GM21390 (cell line): ENCODE data around the gene ELF2.
"Not testable (repeated sequence)": the region's sequence is repeated elsewhere in the genome, so short reads cannot be mapped to it uniquely, and the experiment has no call there.

Experiments used
- ATAC-seq: cut with Tn5 transposase; IDR thresholded peaks from one replicate; pipeline ENCODE4 v1.9.1; 2021; ENCODE audit not compliant: unreplicated experiment

Gene ELF2

GRCh38 chr4:139177049-139177868 is at the start of gene ELF2:
Gene ELF2 (minus strand): TSS chr4:139177218. CDS start chr4:139137701, 39,517 bp downstream.
- peak; percentile 38 for ATAC-seq

GRCh38 chr4:139223682-139224317 is 46.8 kb upstream of the ELF2 start:
- no peak for ATAC-seq

- no peak for ATAC-seq
These were observed 45.2 kb upstream of the ELF2 start for GRCh38 chr4:139222215-139222614.

DNA sequence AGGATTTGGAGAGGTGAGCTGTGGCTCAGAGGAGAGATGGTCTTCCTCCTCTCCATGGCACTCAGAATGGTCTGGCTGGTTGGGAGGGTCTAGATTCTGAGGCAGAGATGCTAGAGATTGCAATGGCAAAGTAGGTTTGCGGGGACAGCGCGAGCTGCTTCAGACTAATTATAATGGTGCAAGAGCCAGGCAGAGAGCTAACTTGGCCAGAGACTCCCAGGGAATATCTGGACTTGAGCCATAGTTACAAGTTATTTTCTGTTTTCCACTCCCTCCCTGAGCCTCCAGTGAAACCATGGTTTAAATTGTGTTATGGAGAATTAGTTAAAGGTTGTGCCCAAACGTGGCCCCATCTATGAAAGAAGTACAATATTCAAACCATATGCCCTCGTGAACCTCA is 44.7 kb upstream of the ELF2 start:
- no peak for ATAC-seq

GRCh38 chr4:139219450-139220055 is 42.5 kb upstream of the ELF2 start:
- no peak for ATAC-seq

DNA sequence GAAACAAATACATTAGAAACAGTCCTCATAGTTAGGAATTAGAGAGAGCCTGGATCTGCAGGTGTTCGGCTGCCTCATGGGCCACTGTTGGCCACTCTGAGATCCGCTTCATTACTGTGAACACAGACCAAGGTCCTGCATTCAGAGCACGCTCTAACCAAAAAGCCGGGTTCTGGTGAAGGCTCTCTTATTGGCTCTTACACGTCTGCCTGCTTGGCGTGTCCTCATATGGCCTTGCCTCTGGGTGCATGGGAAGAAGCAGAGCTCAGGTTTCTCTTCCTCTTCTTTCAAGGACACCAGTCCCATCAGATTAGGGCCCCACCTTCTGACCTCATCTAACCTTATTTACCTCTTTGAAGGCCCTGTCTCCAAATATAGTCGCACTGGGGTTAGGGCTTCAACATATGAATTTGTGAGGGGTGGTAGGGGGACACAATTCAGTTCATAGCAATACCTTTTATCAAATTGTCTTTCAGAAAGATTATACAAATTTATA is 37.1 kb upstream of the ELF2 start:
- ATAC-seq = peak; percentile 99

DNA sequence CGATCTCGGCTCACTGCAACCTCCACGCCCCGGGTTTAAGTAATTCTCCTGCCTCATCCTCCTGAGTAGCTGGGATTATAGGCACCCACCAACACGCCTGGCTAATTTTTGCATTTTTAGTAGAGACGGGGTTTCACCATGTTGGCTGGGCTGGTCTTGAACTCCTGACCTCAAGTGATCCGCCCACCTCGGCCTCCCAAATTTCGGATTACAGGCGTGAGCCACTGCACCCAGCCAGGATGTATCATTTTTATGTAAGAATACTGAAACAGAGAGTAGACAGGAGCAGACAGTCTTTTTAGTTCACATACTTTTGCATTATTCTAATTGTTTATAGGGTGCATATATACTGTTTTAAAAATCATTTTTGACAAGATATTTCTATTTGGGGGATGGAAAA is 36.6 kb upstream of the ELF2 start:
- ATAC-seq = peak; percentile 10

DNA sequence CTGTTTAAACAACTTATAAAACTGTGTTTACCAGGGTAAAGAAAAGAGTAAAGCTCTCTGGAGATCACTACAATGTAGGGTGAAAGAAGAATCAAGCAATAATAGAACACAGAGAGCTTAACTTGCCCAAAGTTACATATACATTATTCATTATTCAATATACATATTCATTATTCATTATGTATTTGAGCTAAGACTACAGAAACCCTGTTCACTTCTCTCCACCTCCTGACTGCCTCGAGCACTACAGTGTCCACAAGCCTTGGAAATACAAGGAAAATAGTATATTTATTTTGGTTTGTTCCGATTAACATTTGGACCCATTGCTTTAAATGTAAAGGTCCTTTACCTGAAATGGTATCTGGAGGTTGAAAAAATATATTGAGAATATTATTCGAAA is 35.9 kb upstream of the ELF2 start:
- no peak for ATAC-seq

DNA sequence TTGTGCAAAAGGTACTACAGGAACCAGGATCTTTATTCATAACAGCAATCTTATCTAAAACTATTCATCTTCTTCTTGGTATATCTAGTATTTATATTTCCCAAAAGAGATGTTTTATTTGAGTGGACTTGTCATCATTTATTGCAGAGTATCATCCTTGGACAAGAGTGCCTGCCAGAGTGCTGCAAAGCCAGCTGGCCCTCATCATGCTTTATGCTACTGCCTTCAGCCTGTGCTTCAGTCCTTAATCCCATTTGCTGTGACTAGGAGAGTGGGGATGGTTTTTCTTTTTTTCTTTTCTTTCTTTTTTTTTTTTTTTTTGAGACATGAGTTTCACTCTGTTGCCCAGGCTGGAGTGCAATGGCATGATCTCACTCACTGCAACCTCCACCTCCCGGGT is 33.5 kb upstream of the ELF2 start:
- ATAC-seq = no peak

GRCh38 chr4:139209470-139210063 is 32.5 kb upstream of the ELF2 start:
- ATAC-seq = no peak

- ATAC-seq = no peak
These were observed 31.5 kb upstream of the ELF2 start for GRCh38 chr4:139208404-139208945.

DNA sequence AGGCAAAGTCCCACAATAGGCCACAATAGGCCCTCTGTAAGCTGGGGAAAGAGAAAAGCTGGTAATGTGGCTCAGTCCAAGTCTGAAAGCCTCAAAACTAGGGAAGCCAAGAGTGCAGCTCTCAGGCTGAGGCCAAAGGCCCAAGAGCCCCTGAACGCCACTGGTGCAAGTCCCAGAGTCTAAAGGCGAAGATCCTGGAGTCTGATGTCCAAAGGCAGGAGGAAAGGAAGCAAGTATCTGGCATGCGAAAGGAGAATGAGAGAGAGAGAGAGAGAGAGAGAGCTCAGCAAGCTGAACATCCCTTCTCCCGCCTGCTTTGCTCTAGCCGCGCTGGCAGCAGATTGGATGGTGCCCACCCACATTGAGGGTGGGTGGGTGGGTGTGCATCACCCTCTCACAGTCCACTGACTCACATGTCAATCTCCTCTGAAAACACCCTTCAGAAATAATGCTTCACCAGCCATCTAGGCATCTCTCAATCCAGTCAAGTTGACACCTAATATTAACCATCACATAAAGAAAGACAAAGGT is 30.9 kb upstream of the ELF2 start:
- no peak for ATAC-seq

DNA sequence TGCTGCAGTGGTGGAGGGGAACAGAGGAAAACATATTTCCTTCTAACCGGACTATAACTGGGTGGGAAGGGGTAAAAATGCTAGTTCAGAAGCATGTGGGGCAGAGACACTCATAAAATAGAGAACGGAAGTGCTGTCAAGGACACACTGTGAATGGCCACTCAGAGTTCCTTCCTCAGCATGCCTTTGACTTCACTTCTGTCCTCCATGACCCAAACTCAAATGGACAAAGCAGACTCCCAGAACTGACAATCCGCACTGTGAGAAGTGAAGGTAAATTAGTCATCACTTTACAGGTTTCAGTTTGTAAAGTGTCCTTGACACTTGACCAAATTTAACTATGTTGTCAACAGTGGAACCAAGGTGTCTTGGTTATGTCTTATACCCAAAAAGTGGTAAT is 30.2 kb upstream of the ELF2 start:
- no peak for ATAC-seq

DNA sequence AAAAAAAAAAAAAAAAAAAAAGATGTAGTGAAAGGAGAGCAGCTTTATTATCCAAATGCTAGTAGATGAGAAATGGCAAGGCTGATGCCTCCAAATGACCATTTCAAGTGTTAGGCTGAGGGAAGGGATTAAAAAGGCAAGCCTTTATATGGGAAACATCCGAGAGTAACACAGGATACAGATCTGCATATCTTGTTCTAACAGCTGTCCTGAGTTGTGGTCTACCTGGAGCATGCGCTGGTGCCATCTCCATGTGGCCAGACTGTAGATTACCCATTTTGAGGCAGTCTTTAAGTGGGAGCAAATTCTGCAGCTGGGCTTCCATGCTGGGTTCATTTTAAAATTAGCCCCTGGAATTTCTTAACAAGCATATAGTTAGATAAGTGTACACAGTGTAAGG is 26.0 kb upstream of the ELF2 start:
- no peak for ATAC-seq

DNA sequence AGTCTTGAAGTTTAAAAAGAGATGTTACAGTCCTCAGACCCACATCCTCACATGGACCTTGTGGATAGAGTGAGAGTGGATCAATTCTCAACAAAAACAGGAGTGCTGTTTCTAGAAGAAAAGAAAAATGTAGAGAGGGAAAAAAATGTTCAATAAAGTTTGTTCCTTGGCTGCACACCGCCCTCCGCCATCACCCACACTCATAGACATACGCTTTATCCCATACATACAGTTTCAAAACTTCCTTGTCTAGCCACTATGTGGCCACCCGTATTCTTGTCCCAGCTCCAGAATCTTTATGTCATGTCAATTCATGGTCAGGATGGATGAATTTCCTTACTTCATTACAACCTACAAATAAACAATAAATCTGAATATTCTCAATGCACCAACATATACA is 23.5 kb upstream of the ELF2 start:
- no peak for ATAC-seq

GRCh38 chr4:139200102-139200501 is 23.1 kb upstream of the ELF2 start:
- ATAC-seq = no peak

GRCh38 chr4:139197214-139197613 is 20.2 kb upstream of the ELF2 start:
- ATAC-seq = not testable (repeated sequence)

GRCh38 chr4:139196462-139196861 is 19.4 kb upstream of the ELF2 start:
- ATAC-seq = no peak

DNA sequence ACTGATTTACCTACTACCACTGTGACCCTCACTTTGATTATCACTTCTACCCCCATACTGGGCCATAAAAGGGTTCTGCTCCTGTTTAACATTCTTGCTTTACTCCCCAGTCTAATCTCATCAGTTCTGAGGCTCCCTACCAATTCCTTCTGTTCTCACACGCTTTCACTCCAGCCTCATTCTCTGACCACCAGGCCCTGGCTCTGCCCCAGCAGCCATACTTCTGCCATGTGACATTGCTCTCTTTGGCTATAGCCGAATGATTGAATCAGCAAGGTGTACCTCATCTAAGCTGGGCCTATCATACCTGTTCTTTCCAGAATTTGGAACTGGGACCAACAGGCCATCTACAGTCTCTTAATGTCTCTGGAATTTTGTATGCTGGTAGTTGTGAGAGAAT is 14.4 kb upstream of the ELF2 start:
- no peak for ATAC-seq

- ATAC-seq = no peak
These were observed 13.0 kb upstream of the ELF2 start for GRCh38 chr4:139189972-139190371.

GRCh38 chr4:139189417-139189749 is 12.4 kb upstream of the ELF2 start:
- no peak for ATAC-seq
